ENCODE data around the gene USP15.

USP15 gene

GRCh38 chr12:62232143-62232729 is 28.0 kb upstream of the USP15 start:
- no peak for TF ChIP-seq CTCF (IDR thresholded peaks at IDR 0.05; ENCODE audit: borderline replicate concordance, extremely low read depth, low read length, poor library complexity, severe bottlenecking)
- TF ChIP-seq EZH2 (IDR thresholded peaks at IDR 0.05; ENCODE audit: borderline replicate concordance, low read depth, low read length, severe bottlenecking), result no peak
- Histone ChIP-seq H3K9ac (ENCODE audit: low read depth, low read length) (no peak overlapping the region), H3K4me1 (ENCODE audit: insufficient read depth, low read length) (no peaks in the 10 kb centered on the region), H3K9me3 (ENCODE audit: insufficient read depth, low read length, severe bottlenecking) (no peaks in the 10 kb centered on the region), H4K20me1 (ENCODE audit: insufficient read depth, low read length) (no peaks in the 10 kb centered on the region), H3K4me3 (ENCODE audit: low read depth in 1 of 2, low read length in 2 of 2) (no peak overlapping the region), H2AFZ (ENCODE audit: low read depth, low read length) (no peak overlapping the region), H3K27me3 (ENCODE audit: insufficient read depth, low read length, poor library complexity) (no peaks in the 10 kb centered on the region), H3K36me3 (ENCODE audit: insufficient read depth, low read length) (no peaks in the 10 kb centered on the region), H3K79me2 (ENCODE audit: insufficient read depth, low read length) (no peaks in the 10 kb centered on the region), H3K27ac (ENCODE audit: low read length) (no peak overlapping the region), H3K4me2 (ENCODE audit: insufficient read depth, low read length) (no peak overlapping the region)
- no peak for DNase-seq
- ATAC-seq (ENCODE audit: insufficient read depth, low read depth), result no peak

GRCh38 chr12:62233805-62234204 is 26.4 kb upstream of the USP15 start:
- Histone ChIP-seq H3K27me3 (ENCODE audit: insufficient read depth, low read length, poor library complexity) (no peaks in the 10 kb centered on the region), H3K27ac (ENCODE audit: low read length) (no peak overlapping the region), H3K4me2 (ENCODE audit: insufficient read depth, low read length) (no peak overlapping the region), H4K20me1 (ENCODE audit: insufficient read depth, low read length) (no peaks in the 10 kb centered on the region), H3K79me2 (ENCODE audit: insufficient read depth, low read length) (no peaks in the 10 kb centered on the region), H3K9me3 (ENCODE audit: insufficient read depth, low read length, severe bottlenecking) (no peaks in the 10 kb centered on the region), H3K9ac (ENCODE audit: low read depth, low read length) (no peak overlapping the region), H3K4me3 (ENCODE audit: low read depth in 1 of 2, low read length in 2 of 2) (no peak overlapping the region), H2AFZ (ENCODE audit: low read depth, low read length) (no peak overlapping the region), H3K4me1 (ENCODE audit: insufficient read depth, low read length) (no peaks in the 10 kb centered on the region), H3K36me3 (ENCODE audit: insufficient read depth, low read length) (no peaks in the 10 kb centered on the region)
- ATAC-seq (ENCODE audit: insufficient read depth, low read depth) (no peak), DNase-seq (no peak)
- no peak for TF ChIP-seq EZH2 (IDR thresholded peaks at IDR 0.05; ENCODE audit: borderline replicate concordance, low read depth, low read length, severe bottlenecking)
- no peak for TF ChIP-seq CTCF (IDR thresholded peaks at IDR 0.05; ENCODE audit: borderline replicate concordance, extremely low read depth, low read length, poor library complexity, severe bottlenecking)

GRCh38 chr12:62239571-62239970 is 20.6 kb upstream of the USP15 start:
- no peaks in the 10 kb centered on the region for H3K9me3 ChIP-seq (ENCODE audit: insufficient read depth, low read length, severe bottlenecking)
- H3K36me3 ChIP-seq (ENCODE audit: insufficient read depth, low read length), result no peaks in the 10 kb centered on the region
- DNase-seq (no peak), ATAC-seq (ENCODE audit: insufficient read depth, low read depth) (no peak)
- H3K27ac ChIP-seq (ENCODE audit: low read length), result no peak overlapping the region
- H3K4me2 ChIP-seq (ENCODE audit: insufficient read depth, low read length), result no peak overlapping the region
- no peak overlapping the region for H3K9ac ChIP-seq (ENCODE audit: low read depth, low read length)
- TF ChIP-seq CTCF (IDR thresholded peaks at IDR 0.05; ENCODE audit: borderline replicate concordance, extremely low read depth, low read length, poor library complexity, severe bottlenecking) (no peak), EZH2 (IDR thresholded peaks at IDR 0.05; ENCODE audit: borderline replicate concordance, low read depth, low read length, severe bottlenecking) (no peak)
- H4K20me1 ChIP-seq (ENCODE audit: insufficient read depth, low read length), result no peaks in the 10 kb centered on the region
- no peaks in the 10 kb centered on the region for H3K4me1 ChIP-seq (ENCODE audit: insufficient read depth, low read length)
- H3K27me3 ChIP-seq (ENCODE audit: insufficient read depth, low read length, poor library complexity), result no peaks in the 10 kb centered on the region
- no peak overlapping the region for H3K4me3 ChIP-seq (ENCODE audit: low read depth in 1 of 2, low read length in 2 of 2)
- no peaks in the 10 kb centered on the region for H3K79me2 ChIP-seq (ENCODE audit: insufficient read depth, low read length)
- no peak overlapping the region for H2AFZ ChIP-seq (ENCODE audit: low read depth, low read length)

Data from DND-41 (cell line).